Left ventricle myocardium inferior (tissue), 1 donor: ENCODE data around the gene GSTM2. TPM values are rescaled to one million over a fixed set of nuclear protein-coding genes. Genes with fewer than 3 reads are reported as not detected.

ENCODE experiments used
- DNase-seq: peaks from one replicate; pipeline ENCODE4 v3.0.0-alpha.2; 2020
- H3K27ac ChIP-seq: fragments of 200-600 bp; replicated peaks from 2 replicates; pipeline ENCODE4 v1.8.0; 2021
- H3K27me3 ChIP-seq: fragments of 200-600 bp; 2 replicates; pipeline ENCODE4 v1.8.0; 2021; ENCODE audit warnings: low read depth
- H3K36me3 ChIP-seq: fragments of 200-600 bp; 2 replicates; pipeline ENCODE4 v1.8.0; 2021
- H3K4me1 ChIP-seq: fragments of 200-600 bp; 2 replicates; pipeline ENCODE4 v1.8.0; 2021
- H3K4me3 ChIP-seq: fragments of 200-600 bp; 2 replicates; pipeline ENCODE4 v1.8.0; 2021; ENCODE audit warnings: mild to moderate bottlenecking, moderate library complexity
- H3K9me3 ChIP-seq: fragments of 200-600 bp; replicated peaks from 2 replicates; pipeline ENCODE4 v1.8.0; 2021
- intact Hi-C: fragments of 100-400 bp; cut with micrococcal nuclease; formaldehyde crosslinking; loops from one replicate; pipeline ENCODE4 v1.11.0; 2022
- total RNA-seq: library from RNA; stranded (reverse); fragmentation: NEBNext Ultra II Directional; extraction: Animal tissue kit (Norgen Biotek cat#: 25700); gene quantifications from one replicate; pipeline ENCODE4 v1.2.1, GENCODE V29; 2021
- TF ChIP-seq, protein P1 (sequence below): fragments of 200-600 bp; IDR thresholded peaks from 2 replicates; pipeline ENCODE4 v1.8.0; 2021; ENCODE audit warnings: antibody characterized with exemption, mild to moderate bottlenecking, borderline replicate concordance
- donor health status: DM: no; HTN: yes; CAD: no; lungs with severe emphysema.

GSTM2 gene
- total RNA-seq, 1 donor from 2014 or later, result 67.3 TPM

DNA sequence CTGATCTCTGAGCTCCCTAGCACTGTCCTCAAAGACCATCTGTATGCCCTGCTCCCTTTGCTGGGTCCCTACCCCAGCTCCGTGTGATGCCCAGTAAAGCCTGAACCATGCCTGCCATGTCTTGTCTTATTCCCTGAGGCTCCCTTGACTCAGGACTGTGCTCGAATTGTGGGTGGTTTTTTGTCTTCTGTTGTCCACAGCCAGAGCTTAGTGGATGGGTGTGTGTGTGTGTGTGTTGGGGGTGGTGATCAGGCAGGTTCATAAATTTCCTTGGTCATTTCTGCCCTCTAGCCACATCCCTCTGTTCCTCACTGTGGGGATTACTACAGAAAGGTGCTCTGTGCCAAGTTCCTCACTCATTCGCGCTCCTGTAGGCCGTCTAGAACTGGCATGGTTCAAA lies 49.9 kb downstream of the GSTM2 start:
- Histone ChIP-seq H3K4me1 (no peaks in the 10 kb centered on the region), H3K27me3 (peaks cover under 1% of the 10 kb centered on the region), H3K27ac (no peak overlapping the region), H3K36me3 (no peaks in the 10 kb centered on the region), H3K9me3 (no peaks in the 10 kb centered on the region), H3K4me3 (no peak overlapping the region)
- TF ChIP-seq, protein P1, sequence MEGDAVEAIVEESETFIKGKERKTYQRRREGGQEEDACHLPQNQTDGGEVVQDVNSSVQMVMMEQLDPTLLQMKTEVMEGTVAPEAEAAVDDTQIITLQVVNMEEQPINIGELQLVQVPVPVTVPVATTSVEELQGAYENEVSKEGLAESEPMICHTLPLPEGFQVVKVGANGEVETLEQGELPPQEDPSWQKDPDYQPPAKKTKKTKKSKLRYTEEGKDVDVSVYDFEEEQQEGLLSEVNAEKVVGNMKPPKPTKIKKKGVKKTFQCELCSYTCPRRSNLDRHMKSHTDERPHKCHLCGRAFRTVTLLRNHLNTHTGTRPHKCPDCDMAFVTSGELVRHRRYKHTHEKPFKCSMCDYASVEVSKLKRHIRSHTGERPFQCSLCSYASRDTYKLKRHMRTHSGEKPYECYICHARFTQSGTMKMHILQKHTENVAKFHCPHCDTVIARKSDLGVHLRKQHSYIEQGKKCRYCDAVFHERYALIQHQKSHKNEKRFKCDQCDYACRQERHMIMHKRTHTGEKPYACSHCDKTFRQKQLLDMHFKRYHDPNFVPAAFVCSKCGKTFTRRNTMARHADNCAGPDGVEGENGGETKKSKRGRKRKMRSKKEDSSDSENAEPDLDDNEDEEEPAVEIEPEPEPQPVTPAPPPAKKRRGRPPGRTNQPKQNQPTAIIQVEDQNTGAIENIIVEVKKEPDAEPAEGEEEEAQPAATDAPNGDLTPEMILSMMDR, result no peak
- no peak for DNase-seq
- intact Hi-C loops, result no loop called here

DNA sequence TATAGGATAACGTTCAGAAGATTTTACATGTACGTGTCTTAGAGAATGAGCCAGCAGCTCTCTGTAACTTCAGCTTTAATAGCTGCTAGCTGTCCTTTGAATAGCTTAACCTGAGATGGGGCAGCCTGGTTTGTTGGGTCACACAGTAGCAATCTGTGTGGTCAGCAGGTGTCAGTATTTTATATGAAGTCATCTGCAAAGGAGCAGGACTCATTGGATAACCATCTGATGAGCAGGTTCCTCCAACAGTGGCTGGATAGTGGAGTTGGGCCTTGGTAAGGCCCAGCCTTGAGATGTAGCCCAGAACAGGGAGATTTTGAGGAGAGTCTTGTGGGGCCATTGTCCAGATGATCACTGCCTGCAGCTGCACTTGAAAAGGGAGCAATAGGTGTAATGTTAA lies 50.6 kb downstream of the GSTM2 start:
- H3K36me3 ChIP-seq, result no peaks in the 10 kb centered on the region
- TF ChIP-seq, protein P1, result peak; percentile 40
- no peak for DNase-seq
- no peaks in the 10 kb centered on the region for H3K9me3 ChIP-seq
- no peak overlapping the region for H3K27ac ChIP-seq
- no peak overlapping the region for H3K4me3 ChIP-seq
- H3K4me1 ChIP-seq, result no peaks in the 10 kb centered on the region
- H3K27me3 ChIP-seq, result no peaks in the 10 kb centered on the region
- intact Hi-C loops, result no loop called here

DNA sequence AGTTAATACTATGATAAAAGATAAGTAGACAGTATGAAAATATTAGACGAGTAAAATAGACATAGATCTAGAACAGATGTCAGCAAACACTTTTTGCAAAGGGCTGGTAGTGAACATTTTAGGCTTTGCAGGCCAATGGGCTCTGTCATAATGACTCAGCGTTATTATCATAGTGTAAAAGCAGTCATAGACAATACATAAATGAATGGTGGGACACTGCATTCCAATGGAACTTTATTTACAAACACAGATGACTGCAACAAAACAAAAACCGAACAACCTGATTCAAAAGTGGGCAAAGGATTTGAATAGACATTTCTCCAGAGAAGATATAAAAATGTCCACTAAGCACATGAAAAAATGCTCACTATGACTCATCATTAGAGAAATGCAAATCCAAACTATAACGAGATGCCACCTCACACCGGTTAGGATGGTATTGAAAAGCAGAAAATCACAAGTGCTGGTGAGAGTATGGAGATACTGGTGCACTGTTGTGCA lies 51.5 kb downstream of the GSTM2 start:
- no peaks in the 10 kb centered on the region for H3K36me3 ChIP-seq
- H3K27me3 ChIP-seq, result no peaks in the 10 kb centered on the region
- no peak for DNase-seq
- H3K4me1 ChIP-seq, result no peaks in the 10 kb centered on the region
- no peak overlapping the region for H3K27ac ChIP-seq
- no peak overlapping the region for H3K4me3 ChIP-seq
- intact Hi-C loops, result no loop called here
- no peaks in the 10 kb centered on the region for H3K9me3 ChIP-seq
- TF ChIP-seq, protein P1, result no peak

DNA sequence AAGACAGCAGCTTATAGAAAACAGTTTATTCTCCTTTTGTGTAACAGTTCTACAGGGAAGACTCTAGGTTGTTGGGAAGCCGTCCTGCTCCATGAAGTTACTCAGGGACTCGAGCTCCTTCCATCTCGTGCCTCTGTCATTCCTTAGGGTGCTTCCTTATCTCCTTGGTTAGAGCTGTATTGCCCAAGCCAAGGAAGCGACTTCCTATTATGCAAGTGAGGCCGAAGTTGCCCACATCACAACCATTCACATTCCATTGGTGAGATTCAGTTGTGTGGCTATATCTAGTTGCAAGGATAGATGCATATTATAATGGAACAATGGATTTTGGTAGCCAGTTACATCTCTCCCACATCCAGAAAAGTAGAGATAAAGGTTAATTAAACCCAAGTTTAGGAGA lies 53.2 kb downstream of the GSTM2 start:
- intact Hi-C loops, result no loop called here
- H3K27me3 ChIP-seq, result no peaks in the 10 kb centered on the region
- no peaks in the 10 kb centered on the region for H3K36me3 ChIP-seq
- TF ChIP-seq, protein P1, result no peak
- DNase-seq, result no peak
- no peaks in the 10 kb centered on the region for H3K4me1 ChIP-seq
- H3K27ac ChIP-seq, result no peak overlapping the region
- no peak overlapping the region for H3K4me3 ChIP-seq
- H3K9me3 ChIP-seq, result no peaks in the 10 kb centered on the region

DNA sequence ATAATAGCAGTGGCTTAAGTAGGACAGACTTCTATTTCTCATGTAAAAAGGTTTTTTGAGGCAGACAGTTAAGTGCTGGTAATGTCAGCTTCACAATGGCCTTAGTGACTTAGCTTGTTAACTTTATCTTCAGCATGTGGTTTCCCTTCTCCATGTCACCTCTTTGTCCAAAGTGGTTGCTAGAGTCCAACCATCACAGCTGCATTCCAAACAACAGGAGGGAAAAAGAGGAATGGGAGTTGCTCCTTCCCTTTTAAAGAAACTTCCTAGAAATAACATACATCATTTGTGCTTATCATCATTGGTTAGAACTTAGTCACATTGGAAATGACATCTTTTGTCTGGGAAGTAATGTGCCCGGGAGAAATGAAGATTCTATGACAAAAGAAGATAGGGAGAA lies 54.1 kb downstream of the GSTM2 start:
- intact Hi-C loops, result no loop called here
- H3K4me1 ChIP-seq, result no peaks in the 10 kb centered on the region

More for the DNA sequence above, 54.1 kb downstream of the GSTM2 start:
- no peaks in the 10 kb centered on the region for H3K9me3 ChIP-seq
- H3K27me3 ChIP-seq, result no peaks in the 10 kb centered on the region
- TF ChIP-seq, protein P1, result no peak
- no peaks in the 10 kb centered on the region for H3K36me3 ChIP-seq
- H3K27ac ChIP-seq, result no peak overlapping the region
- no peak overlapping the region for H3K4me3 ChIP-seq
- no peak for DNase-seq
